ENCODE results near the gene RSPRY1.

RSPRY1 gene

GRCh38 chr16:57204675-57205074, 18.5 kb downstream of the RSPRY1 start:
- H3K9ac ChIP-seq, result no peak overlapping the region
- H4K20me1 ChIP-seq, result peaks cover 0 to 51% (median 26%) of the 10 kb centered on the region in 11 experiments; a peak in 10 of 22 replicates
- no peak overlapping the region for H3K27ac ChIP-seq
- H3K27me3 ChIP-seq, result no peaks in the 10 kb centered on the region
- no peak overlapping the region for H3K4me2 ChIP-seq
- no peak for TF ChIP-seq Cebpa-rat (IDR thresholded peaks at IDR 0.05)
- H3K9me3 ChIP-seq (replicated peaks in 1 of 11), result peaks cover 0 to 4% (median under 1%) of the 10 kb centered on the region in 11 experiments; a peak in 8 of 22 replicates
- peaks cover 53 to 81% (median 57%) of the 10 kb centered on the region in 11 experiments for H3K36me3 ChIP-seq
- H3K4me1 ChIP-seq, result no peaks in the 10 kb centered on the region
- H3K4me3 ChIP-seq, result no peak overlapping the region

- H3K36me3 ChIP-seq, result peaks cover 92 to 99% (median 96%) of the 10 kb centered on the region in 11 experiments
- H4K20me1 ChIP-seq, result peaks cover 0 to 35% (median 11%) of the 10 kb centered on the region in 11 experiments; a peak in 8 of 22 replicates
- H3K9ac ChIP-seq, result no peak overlapping the region
- peaks cover 0 to 9% (median 1%) of the 10 kb centered on the region in 11 experiments; a peak in 8 of 22 replicates for H3K9me3 ChIP-seq (replicated peaks in 1 of 11)
- H3K4me2 ChIP-seq, result no peak overlapping the region
- no peak for TF ChIP-seq Cebpa-rat (IDR thresholded peaks at IDR 0.05)
- H3K4me1 ChIP-seq, result no peaks in the 10 kb centered on the region
- H3K27ac ChIP-seq, result no peak overlapping the region
- H3K4me3 ChIP-seq, result no peak overlapping the region
- no peaks in the 10 kb centered on the region for H3K27me3 ChIP-seq
Observed at GRCh38 chr16:57208926-57209325, 22.8 kb downstream of the RSPRY1 start.

GRCh38 chr16:57209780-57210179, 23.7 kb downstream of the RSPRY1 start:
- no peaks in the 10 kb centered on the region for H3K4me1 ChIP-seq
- no peak overlapping the region for H3K9ac ChIP-seq
- peaks cover 0 to 29% (median 11%) of the 10 kb centered on the region in 11 experiments; a peak in 7 of 22 replicates for H4K20me1 ChIP-seq
- no peak for TF ChIP-seq Cebpa-rat (IDR thresholded peaks at IDR 0.05)
- no peak overlapping the region for H3K4me2 ChIP-seq
- no peaks in the 10 kb centered on the region for H3K27me3 ChIP-seq
- no peak overlapping the region for H3K4me3 ChIP-seq
- H3K9me3 ChIP-seq (replicated peaks in 1 of 11), result peaks cover 3 to 18% (median 10%) of the 10 kb centered on the region in 11 experiments; a peak in 19 of 22 replicates
- H3K27ac ChIP-seq, result no peak overlapping the region
- peaks cover 95 to 99% (median 97%) of the 10 kb centered on the region in 11 experiments for H3K36me3 ChIP-seq

GRCh38 chr16:57213462-57213861, 27.3 kb downstream of the RSPRY1 start:
- H3K27ac ChIP-seq, result no peak overlapping the region
- no peaks in the 10 kb centered on the region for H3K4me1 ChIP-seq
- H3K9me3 ChIP-seq (replicated peaks in 1 of 11), result peaks cover 40 to 54% (median 46%) of the 10 kb centered on the region in 11 experiments
- no peak overlapping the region for H3K4me3 ChIP-seq
- H3K4me2 ChIP-seq, result no peak overlapping the region
- no peak for TF ChIP-seq Cebpa-rat (IDR thresholded peaks at IDR 0.05)
- no peak overlapping the region for H3K9ac ChIP-seq
- no peaks in the 10 kb centered on the region for H3K27me3 ChIP-seq
- H4K20me1 ChIP-seq, result no peaks in the 10 kb centered on the region
- H3K36me3 ChIP-seq, result peaks cover 97 to 99% (median 98%) of the 10 kb centered on the region in 11 experiments

GRCh38 chr16:57216968-57217367, 30.8 kb downstream of the RSPRY1 start:
- no peaks in the 10 kb centered on the region for H3K27me3 ChIP-seq
- H3K4me1 ChIP-seq, result no peaks in the 10 kb centered on the region
- H3K4me3 ChIP-seq, result 0 out of 20 replicates have a peak overlapping the region, but pooled peaks of 4 of the 10 experiments have one; percentile 6 to 26 (median 10)
- H3K27ac ChIP-seq, result no peak overlapping the region
- H3K4me2 ChIP-seq, result no peak overlapping the region
- H3K9me3 ChIP-seq (replicated peaks in 1 of 11), result peaks cover 44 to 70% (median 56%) of the 10 kb centered on the region in 11 experiments
- TF ChIP-seq Cebpa-rat (IDR thresholded peaks at IDR 0.05), result no peak
- no peak overlapping the region for H3K9ac ChIP-seq
- peaks cover 96 to 100% (median 98%) of the 10 kb centered on the region in 11 experiments for H3K36me3 ChIP-seq
- H4K20me1 ChIP-seq, result no peaks in the 10 kb centered on the region

- H3K4me1 ChIP-seq, result no peaks in the 10 kb centered on the region
- H3K36me3 ChIP-seq, result peaks cover 97 to 100% (median 98%) of the 10 kb centered on the region in 11 experiments
- no peak overlapping the region for H3K4me3 ChIP-seq
Observed at GRCh38 chr16:57223057-57223456, 36.9 kb downstream of the RSPRY1 start.

GRCh38 chr16:57224651-57225335, 38.7 kb downstream of the RSPRY1 start:
- no peak overlapping the region for H3K27ac ChIP-seq
- H3K4me2 ChIP-seq, result no peak overlapping the region
- no peak for TF ChIP-seq Cebpa-rat (IDR thresholded peaks at IDR 0.05)
- peaks cover 98 to 100% (median 100%) of the 10 kb centered on the region in 11 experiments for H3K36me3 ChIP-seq
- H3K9ac ChIP-seq, result no peak overlapping the region
- H3K9me3 ChIP-seq (replicated peaks in 1 of 11), result peaks cover 0 to 3% (median 0%) of the 10 kb centered on the region in 11 experiments; a peak in 5 of 22 replicates
- H3K4me3 ChIP-seq, result no peak overlapping the region
- H3K4me1 ChIP-seq, result no peaks in the 10 kb centered on the region
- no peaks in the 10 kb centered on the region for H3K27me3 ChIP-seq
- H4K20me1 ChIP-seq, result no peaks in the 10 kb centered on the region; a peak in 1 of 22 replicates

More at GRCh38 chr16:57223057-57223456, 36.9 kb downstream of the RSPRY1 start:
- H3K27ac ChIP-seq, result no peak overlapping the region
- TF ChIP-seq Cebpa-rat (IDR thresholded peaks at IDR 0.05), result no peak
- peaks cover 8 to 20% (median 14%) of the 10 kb centered on the region in 11 experiments; a peak in 20 of 22 replicates for H3K9me3 ChIP-seq (replicated peaks in 1 of 11)
- no peaks in the 10 kb centered on the region; a peak in 1 of 22 replicates for H4K20me1 ChIP-seq
- H3K4me2 ChIP-seq, result no peak overlapping the region
- no peaks in the 10 kb centered on the region for H3K27me3 ChIP-seq
- no peak overlapping the region for H3K9ac ChIP-seq

- Histone ChIP-seq H3K27ac (no peak overlapping the region), H3K4me2 (no peak overlapping the region), H3K9me3 (replicated peaks in 1 of 11) (no peaks in the 10 kb centered on the region), H4K20me1 (no peaks in the 10 kb centered on the region; a peak in 1 of 22 replicates), H3K9ac (no peak overlapping the region), H3K4me3 (no peak overlapping the region), H3K36me3 (peaks cover 98 to 100% (median 100%) of the 10 kb centered on the region in 11 experiments), H3K27me3 (no peaks in the 10 kb centered on the region), H3K4me1 (no peaks in the 10 kb centered on the region)
- no peak for TF ChIP-seq Cebpa-rat (IDR thresholded peaks at IDR 0.05)
Observed at GRCh38 chr16:57225978-57226377, 39.8 kb downstream of the RSPRY1 start.

- H3K9ac ChIP-seq, result no peak overlapping the region
- H4K20me1 ChIP-seq, result no peaks in the 10 kb centered on the region; a peak in 1 of 22 replicates
- no peaks in the 10 kb centered on the region for H3K27me3 ChIP-seq
- no peak overlapping the region for H3K4me3 ChIP-seq
- peaks cover 98 to 100% (median 100%) of the 10 kb centered on the region in 11 experiments for H3K36me3 ChIP-seq
- no peak overlapping the region for H3K4me2 ChIP-seq
- H3K9me3 ChIP-seq (replicated peaks in 1 of 11), result no peaks in the 10 kb centered on the region
- no peak for TF ChIP-seq Cebpa-rat (IDR thresholded peaks at IDR 0.05)
- H3K27ac ChIP-seq, result no peak overlapping the region
- H3K4me1 ChIP-seq, result no peaks in the 10 kb centered on the region
Observed at GRCh38 chr16:57226701-57227621, 40.8 kb downstream of the RSPRY1 start.

Measured in BLaER1 treated with 17β-estradiol and CSF1 and Interleukin-3, amounts not matched to agents 10 nM and 100 nM (cell line).